K562 (cell line): Measurements from ENCODE around the gene SNX18.

Experiments
- CREB1 ChIP-seq, 2 experiments: sonication (generic) in 1 of 2; formaldehyde crosslinking in 1 of 2; IDR thresholded peaks; 2 replicates each; pipeline versions ENCODE4 v1.6.1 to v1.8.0; 2012 to 2022; ENCODE audit warnings: inconsistent platforms in 1 of 2, mild to moderate bottlenecking in 1 of 2, missing genetic modification reagents in 1 of 2, moderate library complexity in 1 of 2
- ELF4 ChIP-seq: fragments of 450-650 bp; formaldehyde crosslinking; IDR thresholded peaks from 2 replicates; pipeline ENCODE4 v1.4.0; 2022; ENCODE audit warnings: missing genetic modification characterization
- EZH2 ChIP-seq: IDR thresholded peaks from 2 replicates; pipeline ENCODE4 v1.6.1; 2012; ENCODE audit warnings: low read depth, mild to moderate bottlenecking, inconsistent platforms, low read length, borderline replicate concordance
- KAT8 ChIP-seq: fragments of 450-650 bp; IDR thresholded peaks from 2 replicates; pipeline ENCODE4 v1.6.1; 2016; ENCODE audit warnings: low read depth, mild to moderate bottlenecking
- RB1 ChIP-seq: fragments of 450-650 bp; IDR thresholded peaks from 2 replicates; pipeline ENCODE4 v1.6.1; 2017; ENCODE audit warnings: low read depth, mild to moderate bottlenecking
- SIN3A ChIP-seq, 2 experiments: fragments of 150-350 bp in 1 of 2; IDR thresholded peaks; 2 replicates each; pipeline ENCODE4 v1.6.1; 2011 to 2016; ENCODE audit warnings: borderline replicate concordance in 2 of 2, low read depth in 2 of 2, low read length in 2 of 2, mild to moderate bottlenecking in 2 of 2, moderate library complexity in 2 of 2; ENCODE audit not compliant: control insufficient read depth in 1 of 2
- SMC3 ChIP-seq: conservative IDR thresholded peaks from 2 replicates; pipeline ENCODE4 v1.6.1; 2011; ENCODE audit warnings: low read depth, low read length, improper control_type of control experiment; ENCODE audit not compliant: insufficient read depth
- ZNF282 ChIP-seq: sonication (generic); formaldehyde crosslinking; IDR thresholded peaks from 2 replicates; pipeline ENCODE4 v1.8.1; 2023; ENCODE audit warnings: missing genetic modification reagents
- ZSCAN29 ChIP-seq: fragments of 450-650 bp; IDR thresholded peaks from 2 replicates; pipeline ENCODE4 v1.6.1; 2017
- TF ChIP-seq, protein P1 (sequence below), 3 experiments: IDR thresholded peaks in 2 of 3; conservative IDR thresholded peaks in 1 of 3; 2 replicates each; pipeline ENCODE4 v1.5.1; 2011 to 2012; ENCODE audit warnings: low read length in 3 of 3, mild to moderate bottlenecking in 3 of 3, control low read depth in 2 of 3, improper control_type of control experiment in 1 of 3, inconsistent platforms in 1 of 3, low read depth in 1 of 3, mixed read lengths in 1 of 3, moderate library complexity in 1 of 3; ENCODE audit not compliant: insufficient read depth in 2 of 3
- TF ChIP-seq, protein P2 (sequence below): fragments of 250-450 bp; sonication (Bioruptor Pico); IDR thresholded peaks from 2 replicates; pipeline ENCODE4 v1.8.0; 2022; ENCODE audit warnings: moderate library complexity, mild to moderate bottlenecking, inconsistent platforms
- TF ChIP-seq, protein P3 (sequence below): fragments of 450-650 bp; conservative IDR thresholded peaks from 2 replicates; pipeline ENCODE4 v1.6.1; 2016; ENCODE audit warnings: missing genetic modification characterization, low read depth, mild to moderate bottlenecking, missing compliant biosample characterization, moderate library complexity

DNA sequence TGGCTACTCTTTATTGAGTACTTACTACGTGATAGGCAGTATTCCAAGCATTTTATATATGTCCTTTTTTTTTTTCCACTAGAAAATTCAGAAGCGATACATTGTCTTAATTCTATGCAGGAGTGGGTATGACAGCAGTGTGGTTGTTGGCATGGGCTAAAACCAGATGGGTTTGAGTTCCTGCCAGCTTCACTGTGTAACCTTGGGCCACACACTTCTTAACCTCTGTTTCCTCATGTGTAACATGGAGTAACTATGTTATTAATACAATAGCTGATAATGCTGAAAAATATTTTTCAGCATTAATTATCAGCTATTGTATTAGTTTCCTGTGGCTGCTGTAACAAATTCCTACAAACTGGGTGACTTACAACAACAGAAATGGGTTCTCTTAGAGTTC is 12.0 kb downstream of the SNX18 start:
- TF ChIP-seq ZSCAN29 (no peak), SIN3A (IDR thresholded peaks at IDR 0.05; ENCODE audit: borderline replicate concordance in 2 of 2, control insufficient read depth in 1 of 2, low read depth in 2 of 2, low read length in 2 of 2) (no peak), SMC3 (no peak), EZH2 (no peak), CREB1 (IDR thresholded peaks at IDR 0.05) (no peak), CREB1 (CRISPR knock-in tag; IDR thresholded peaks at IDR 0.05) (no peak), ELF4 (no peak), RB1 (no peak), ZNF282 (CRISPR knock-in tag) (no peak), KAT8 (no peak)
- TF ChIP-seq, protein P1, sequence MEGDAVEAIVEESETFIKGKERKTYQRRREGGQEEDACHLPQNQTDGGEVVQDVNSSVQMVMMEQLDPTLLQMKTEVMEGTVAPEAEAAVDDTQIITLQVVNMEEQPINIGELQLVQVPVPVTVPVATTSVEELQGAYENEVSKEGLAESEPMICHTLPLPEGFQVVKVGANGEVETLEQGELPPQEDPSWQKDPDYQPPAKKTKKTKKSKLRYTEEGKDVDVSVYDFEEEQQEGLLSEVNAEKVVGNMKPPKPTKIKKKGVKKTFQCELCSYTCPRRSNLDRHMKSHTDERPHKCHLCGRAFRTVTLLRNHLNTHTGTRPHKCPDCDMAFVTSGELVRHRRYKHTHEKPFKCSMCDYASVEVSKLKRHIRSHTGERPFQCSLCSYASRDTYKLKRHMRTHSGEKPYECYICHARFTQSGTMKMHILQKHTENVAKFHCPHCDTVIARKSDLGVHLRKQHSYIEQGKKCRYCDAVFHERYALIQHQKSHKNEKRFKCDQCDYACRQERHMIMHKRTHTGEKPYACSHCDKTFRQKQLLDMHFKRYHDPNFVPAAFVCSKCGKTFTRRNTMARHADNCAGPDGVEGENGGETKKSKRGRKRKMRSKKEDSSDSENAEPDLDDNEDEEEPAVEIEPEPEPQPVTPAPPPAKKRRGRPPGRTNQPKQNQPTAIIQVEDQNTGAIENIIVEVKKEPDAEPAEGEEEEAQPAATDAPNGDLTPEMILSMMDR (IDR thresholded peaks at IDR 0.05 in 2 of 3, conservative IDR thresholded peaks at IDR 0.05 in 1 of 3; ENCODE audit: insufficient read depth in 2 of 3, low read depth in 1 of 3, low read length in 3 of 3) = no peak
- TF ChIP-seq, protein P2, sequence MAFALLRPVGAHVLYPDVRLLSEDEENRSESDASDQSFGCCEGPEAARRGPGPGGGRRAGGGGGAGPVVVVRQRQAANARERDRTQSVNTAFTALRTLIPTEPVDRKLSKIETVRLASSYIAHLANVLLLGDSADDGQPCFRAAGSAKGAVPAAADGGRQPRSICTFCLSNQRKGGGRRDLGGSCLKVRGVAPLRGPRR = no peak
- TF ChIP-seq, protein P3, sequence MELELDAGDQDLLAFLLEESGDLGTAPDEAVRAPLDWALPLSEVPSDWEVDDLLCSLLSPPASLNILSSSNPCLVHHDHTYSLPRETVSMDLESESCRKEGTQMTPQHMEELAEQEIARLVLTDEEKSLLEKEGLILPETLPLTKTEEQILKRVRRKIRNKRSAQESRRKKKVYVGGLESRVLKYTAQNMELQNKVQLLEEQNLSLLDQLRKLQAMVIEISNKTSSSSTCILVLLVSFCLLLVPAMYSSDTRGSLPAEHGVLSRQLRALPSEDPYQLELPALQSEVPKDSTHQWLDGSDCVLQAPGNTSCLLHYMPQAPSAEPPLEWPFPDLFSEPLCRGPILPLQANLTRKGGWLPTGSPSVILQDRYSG (tag) = no peak
